Activated T-cell treated with anti-CD3 and anti-CD28 coated beads, Interleukin-2, amount 50 U/mL, for 4 hours (primary cell): ENCODE measurements around the gene HECTD1. TPM values are rescaled to one million over a fixed set of nuclear protein-coding genes. Genes with fewer than 3 reads are reported as not detected.

ENCODE experiments used
- ATAC-seq, 2 donors: fragments of 200-7000 bp; cut with Tn5 transposase; one replicate each; pipeline ENCODE4 v1.10.0; 2021
- DNase-seq: peaks from one replicate; pipeline ENCODE4 v3.0.0-alpha.2; 2020
- H3K27me3 Mint-ChIP-seq: one replicate; pipeline ENCODE4 v1.8.0; 2021; ENCODE audit warnings: low read depth, mixed read lengths
- H3K36me3 Mint-ChIP-seq: one replicate; pipeline ENCODE4 v1.8.0; 2022; ENCODE audit warnings: mixed read lengths; ENCODE audit not compliant: insufficient read depth
- H3K4me1 Mint-ChIP-seq: one replicate; pipeline ENCODE4 v1.8.0; 2021; ENCODE audit warnings: low read depth, mixed read lengths
- H3K4me3 Mint-ChIP-seq: one replicate; pipeline ENCODE4 v1.8.0; 2021; ENCODE audit warnings: mild to moderate bottlenecking, moderate library complexity, mixed read lengths
- H3K9me3 Mint-ChIP-seq: one replicate; pipeline ENCODE4 v1.8.0; 2021; ENCODE audit warnings: mixed read lengths
- total RNA-seq, 3 donors: library from RNA; stranded (reverse); gene quantifications; one replicate each; pipeline ENCODE4 v1.2.1, GENCODE V29; 2021

Gene HECTD1
- total RNA-seq, 3 donors from 2014 or later: 100 to 102 (median 101) TPM

GRCh38 chr14:31166271-31166561, 41.4 kb downstream of the HECTD1 start:
- no peaks in the 10 kb centered on the region for H3K9me3 Mint-ChIP-seq
- H3K4me1 Mint-ChIP-seq: no peaks in the 10 kb centered on the region
- DNase-seq (no peak), ATAC-seq (no peak)
- no peaks in the 10 kb centered on the region for H3K27me3 Mint-ChIP-seq
- H3K36me3 Mint-ChIP-seq: peaks cover 40% of the 10 kb centered on the region
- H3K4me3 Mint-ChIP-seq: no peak overlapping the region

- H3K4me1 Mint-ChIP-seq: no peaks in the 10 kb centered on the region
- no peak for DNase-seq
- H3K9me3 Mint-ChIP-seq: no peaks in the 10 kb centered on the region
- no peak for ATAC-seq
- no peak overlapping the region for H3K4me3 Mint-ChIP-seq
- peaks cover 31% of the 10 kb centered on the region for H3K36me3 Mint-ChIP-seq
- no peaks in the 10 kb centered on the region for H3K27me3 Mint-ChIP-seq
Measured at GRCh38 chr14:31164115-31164514, 43.5 kb downstream of the HECTD1 start.

GRCh38 chr14:31162910-31163649, 44.5 kb downstream of the HECTD1 start:
- no peaks in the 10 kb centered on the region for H3K9me3 Mint-ChIP-seq
- ATAC-seq (no peak), DNase-seq (no peak)
- H3K4me3 Mint-ChIP-seq: no peak overlapping the region
- H3K27me3 Mint-ChIP-seq: no peaks in the 10 kb centered on the region
- peaks cover 29% of the 10 kb centered on the region for H3K36me3 Mint-ChIP-seq
- no peaks in the 10 kb centered on the region for H3K4me1 Mint-ChIP-seq

GRCh38 chr14:31161274-31161673, 46.3 kb downstream of the HECTD1 start:
- no peaks in the 10 kb centered on the region for H3K4me1 Mint-ChIP-seq
- H3K9me3 Mint-ChIP-seq: no peaks in the 10 kb centered on the region
- ATAC-seq (no peak), DNase-seq (no peak)
- no peaks in the 10 kb centered on the region for H3K27me3 Mint-ChIP-seq
- no peak overlapping the region for H3K4me3 Mint-ChIP-seq
- peaks cover 24% of the 10 kb centered on the region for H3K36me3 Mint-ChIP-seq

- Mint-ChIP-seq H3K4me1 (no peaks in the 10 kb centered on the region), H3K4me3 (no peak overlapping the region), H3K27me3 (no peaks in the 10 kb centered on the region), H3K9me3 (no peaks in the 10 kb centered on the region), H3K36me3 (peaks cover 22% of the 10 kb centered on the region)
- no peak for DNase-seq
- ATAC-seq: no peak
Measured at GRCh38 chr14:31159682-31160296, 47.8 kb downstream of the HECTD1 start.

- DNase-seq (no peak), ATAC-seq (no peak)
- no peak overlapping the region for H3K4me3 Mint-ChIP-seq
- peaks cover 21% of the 10 kb centered on the region for H3K36me3 Mint-ChIP-seq
- no peaks in the 10 kb centered on the region for H3K9me3 Mint-ChIP-seq
- H3K4me1 Mint-ChIP-seq: no peaks in the 10 kb centered on the region
- no peaks in the 10 kb centered on the region for H3K27me3 Mint-ChIP-seq
Measured at GRCh38 chr14:31154956-31155355, 52.6 kb downstream of the HECTD1 start.

- no peaks in the 10 kb centered on the region for H3K4me1 Mint-ChIP-seq
- ATAC-seq (no peak), DNase-seq (no peak)
- H3K4me3 Mint-ChIP-seq: no peak overlapping the region
- no peaks in the 10 kb centered on the region for H3K9me3 Mint-ChIP-seq
- H3K27me3 Mint-ChIP-seq: no peaks in the 10 kb centered on the region
- peaks cover 30% of the 10 kb centered on the region for H3K36me3 Mint-ChIP-seq
Measured at GRCh38 chr14:31142455-31143087, 65.0 kb downstream of the HECTD1 start.

- H3K4me1 Mint-ChIP-seq: no peaks in the 10 kb centered on the region
- H3K36me3 Mint-ChIP-seq: peaks cover 30% of the 10 kb centered on the region
- no peaks in the 10 kb centered on the region for H3K27me3 Mint-ChIP-seq
- DNase-seq (no peak), ATAC-seq (no peak)
- H3K4me3 Mint-ChIP-seq: no peak overlapping the region
- no peaks in the 10 kb centered on the region for H3K9me3 Mint-ChIP-seq
Measured at GRCh38 chr14:31139301-31139847, 68.2 kb downstream of the HECTD1 start.

- DNase-seq: no peak
- no peak for ATAC-seq
- no peaks in the 10 kb centered on the region for H3K4me1 Mint-ChIP-seq
- H3K4me3 Mint-ChIP-seq: no peak overlapping the region
- H3K27me3 Mint-ChIP-seq: no peaks in the 10 kb centered on the region
- peaks cover 29% of the 10 kb centered on the region for H3K36me3 Mint-ChIP-seq
- H3K9me3 Mint-ChIP-seq: no peaks in the 10 kb centered on the region
Measured at GRCh38 chr14:31138301-31138700, 69.3 kb downstream of the HECTD1 start.

GRCh38 chr14:31137214-31137889, 70.2 kb downstream of the HECTD1 start:
- Mint-ChIP-seq H3K4me3 (no peak overlapping the region), H3K4me1 (no peaks in the 10 kb centered on the region), H3K9me3 (no peaks in the 10 kb centered on the region), H3K36me3 (peaks cover 29% of the 10 kb centered on the region), H3K27me3 (no peaks in the 10 kb centered on the region)
- ATAC-seq: no peak
- DNase-seq: no peak

GRCh38 chr14:31133133-31133532, 74.5 kb downstream of the HECTD1 start:
- ATAC-seq (no peak), DNase-seq (no peak)
- H3K27me3 Mint-ChIP-seq: no peaks in the 10 kb centered on the region
- H3K4me3 Mint-ChIP-seq: no peak overlapping the region
- peaks cover 13% of the 10 kb centered on the region for H3K4me1 Mint-ChIP-seq
- H3K9me3 Mint-ChIP-seq: no peaks in the 10 kb centered on the region
- H3K36me3 Mint-ChIP-seq: peaks cover 36% of the 10 kb centered on the region

- H3K36me3 Mint-ChIP-seq: peaks cover 41% of the 10 kb centered on the region
- no peak for ATAC-seq
- no peaks in the 10 kb centered on the region for H3K27me3 Mint-ChIP-seq
- H3K9me3 Mint-ChIP-seq: no peaks in the 10 kb centered on the region
- DNase-seq: no peak
- no peak overlapping the region for H3K4me3 Mint-ChIP-seq
- H3K4me1 Mint-ChIP-seq: peaks cover 39% of the 10 kb centered on the region
Measured at GRCh38 chr14:31128601-31129526, 78.7 kb downstream of the HECTD1 start.

GRCh38 chr14:31127690-31128089, 79.9 kb downstream of the HECTD1 start:
- H3K36me3 Mint-ChIP-seq: peaks cover 45% of the 10 kb centered on the region
- DNase-seq (no peak), ATAC-seq (peak; percentile 90 to 92)
- no peaks in the 10 kb centered on the region for H3K27me3 Mint-ChIP-seq
- H3K4me1 Mint-ChIP-seq: peaks cover 50% of the 10 kb centered on the region
- H3K9me3 Mint-ChIP-seq: no peaks in the 10 kb centered on the region
- H3K4me3 Mint-ChIP-seq: no peak overlapping the region

GRCh38 chr14:31126680-31127079, 80.9 kb downstream of the HECTD1 start:
- Mint-ChIP-seq H3K9me3 (no peaks in the 10 kb centered on the region), H3K36me3 (peaks cover 52% of the 10 kb centered on the region), H3K4me3 (no peak overlapping the region), H3K4me1 (peaks cover 50% of the 10 kb centered on the region), H3K27me3 (no peaks in the 10 kb centered on the region)
- DNase-seq: no peak
- no peak for ATAC-seq
